SU-DHL-6 (cell line): ENCODE measurements around the gene DET1.

Source experiments
- EZH2phosphoT487 ChIP-seq: fragments of 200-600 bp; sonication (generic), shearing (Covaris generic); conservative IDR thresholded peaks from 2 replicates; pipeline ENCODE4 v1.6.1; 2018; ENCODE audit warnings: mild to moderate bottlenecking, antibody characterized with exemption, low read length, moderate library complexity, mixed read lengths
- TF ChIP-seq, protein P1 (sequence below): fragments of 200-600 bp; sonication (generic); IDR thresholded peaks from one replicate; pipeline ENCODE4 v1.5.1; 2017; ENCODE audit warnings: antibody characterized with exemption, mild to moderate bottlenecking, low read length, moderate library complexity; ENCODE audit not compliant: insufficient read depth, poor library complexity, severe bottlenecking

DNA sequence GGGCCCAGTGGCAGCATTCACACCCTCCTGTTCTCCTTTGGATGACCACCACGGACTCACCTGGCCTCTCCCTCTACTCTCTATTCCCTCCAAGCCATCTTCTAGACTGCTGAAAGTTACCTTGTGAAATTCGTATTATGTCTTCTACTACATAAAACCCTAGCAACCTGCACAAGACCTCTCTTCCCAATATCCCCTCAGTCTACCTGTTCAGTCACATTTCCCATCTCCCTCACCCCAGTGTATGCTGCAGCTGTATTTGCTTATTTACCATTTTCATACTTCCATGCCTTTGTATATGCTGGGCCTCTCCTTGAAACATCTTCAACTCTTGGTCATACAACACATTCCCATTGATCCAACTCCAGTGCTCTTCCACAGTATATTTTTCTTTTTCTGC is 35.3 kb downstream of the DET1 start:
- TF ChIP-seq, protein P1, sequence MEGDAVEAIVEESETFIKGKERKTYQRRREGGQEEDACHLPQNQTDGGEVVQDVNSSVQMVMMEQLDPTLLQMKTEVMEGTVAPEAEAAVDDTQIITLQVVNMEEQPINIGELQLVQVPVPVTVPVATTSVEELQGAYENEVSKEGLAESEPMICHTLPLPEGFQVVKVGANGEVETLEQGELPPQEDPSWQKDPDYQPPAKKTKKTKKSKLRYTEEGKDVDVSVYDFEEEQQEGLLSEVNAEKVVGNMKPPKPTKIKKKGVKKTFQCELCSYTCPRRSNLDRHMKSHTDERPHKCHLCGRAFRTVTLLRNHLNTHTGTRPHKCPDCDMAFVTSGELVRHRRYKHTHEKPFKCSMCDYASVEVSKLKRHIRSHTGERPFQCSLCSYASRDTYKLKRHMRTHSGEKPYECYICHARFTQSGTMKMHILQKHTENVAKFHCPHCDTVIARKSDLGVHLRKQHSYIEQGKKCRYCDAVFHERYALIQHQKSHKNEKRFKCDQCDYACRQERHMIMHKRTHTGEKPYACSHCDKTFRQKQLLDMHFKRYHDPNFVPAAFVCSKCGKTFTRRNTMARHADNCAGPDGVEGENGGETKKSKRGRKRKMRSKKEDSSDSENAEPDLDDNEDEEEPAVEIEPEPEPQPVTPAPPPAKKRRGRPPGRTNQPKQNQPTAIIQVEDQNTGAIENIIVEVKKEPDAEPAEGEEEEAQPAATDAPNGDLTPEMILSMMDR, result no peak
- no peak for TF ChIP-seq EZH2phosphoT487
